HepG2 (cell line): ENCODE results near the gene APOC3. TPM values are rescaled to one million over a fixed set of nuclear protein-coding genes. Genes with fewer than 3 reads are reported as not detected.
A peak's percentile ranks its signal among the peaks of the same experiment; 100 is the strongest.

Experiments
- ATM ChIP-seq: fragments of 450-650 bp; IDR thresholded peaks from 2 replicates; pipeline ENCODE4 v1.7.1; 2017; ENCODE audit warnings: mild to moderate bottlenecking, borderline replicate concordance
- BRD4 ChIP-seq: sonication (generic); formaldehyde crosslinking; IDR thresholded peaks from 2 replicates; pipeline ENCODE4 v1.4.0; 2020; ENCODE audit warnings: missing genetic modification reagents
- CEBPG ChIP-seq: IDR thresholded peaks from 2 replicates; pipeline ENCODE4 v1.6.1; 2016
- CHD4 ChIP-seq: fragments of 200-600 bp; sonication (generic); IDR thresholded peaks from 2 replicates; pipeline ENCODE4 v1.7.0; 2017; ENCODE audit warnings: mild to moderate bottlenecking, low read length, borderline replicate concordance
- FOXP1 ChIP-seq, 2 experiments: fragments of 450-650 bp in 1 of 2; IDR thresholded peaks; 2 replicates each; pipeline ENCODE4 v1.6.1; 2017 to 2018; ENCODE audit warnings: antibody characterized with exemption in 1 of 2
- MED8 ChIP-seq: sonication (generic); formaldehyde crosslinking; IDR thresholded peaks from 2 replicates; pipeline ENCODE4 v1.8.1; 2023; ENCODE audit warnings: mild to moderate bottlenecking, missing genetic modification reagents; ENCODE audit not compliant: insufficient replicate concordance
- NCOR1 ChIP-seq: fragments of 200-600 bp; sonication (generic); IDR thresholded peaks from 2 replicates; pipeline ENCODE4 v1.7.0; 2017; ENCODE audit warnings: antibody characterized with exemption, low read length, borderline replicate concordance
- NR2F6 ChIP-seq, 2 experiments: IDR thresholded peaks; 2 replicates each; pipeline ENCODE4 v1.6.1; 2016; ENCODE audit warnings: antibody characterized with exemption in 1 of 2, mild to moderate bottlenecking in 1 of 2
- REL ChIP-seq: sonication (generic); formaldehyde crosslinking; conservative IDR thresholded peaks from 2 replicates; pipeline ENCODE4 v1.8.0; 2022; ENCODE audit warnings: mild to moderate bottlenecking, missing genetic modification reagents, moderate library complexity
- SP5 ChIP-seq: IDR thresholded peaks from 2 replicates; pipeline ENCODE4 v1.6.1; 2016; ENCODE audit warnings: low read depth, borderline replicate concordance
- SRSF9 ChIP-seq: fragments of 200-400 bp; formaldehyde crosslinking; IDR thresholded peaks from 2 replicates; pipeline ENCODE4 v1.6.1; 2018; ENCODE audit warnings: borderline replicate concordance, mild to moderate bottlenecking, low read depth, low read length; ENCODE audit not compliant: insufficient read depth, poor library complexity, severe bottlenecking
- TGIF2 ChIP-seq: IDR thresholded peaks from 2 replicates; pipeline ENCODE4 v1.6.1; 2016; ENCODE audit warnings: control low read depth, missing compliant biosample characterization
- TOPORS ChIP-seq: sonication (generic); formaldehyde crosslinking; IDR thresholded peaks from 2 replicates; pipeline ENCODE4 v1.8.0; 2023; ENCODE audit warnings: mild to moderate bottlenecking, missing genetic modification reagents
- ZMYM3 ChIP-seq: sonication (generic); formaldehyde crosslinking; IDR thresholded peaks from 2 replicates; pipeline ENCODE4 v1.5.1; 2020; ENCODE audit warnings: mild to moderate bottlenecking, missing genetic modification reagents
- ZNF10 ChIP-seq: sonication (generic); formaldehyde crosslinking; IDR thresholded peaks from 2 replicates; pipeline ENCODE4 v1.4.0; 2020; ENCODE audit warnings: mild to moderate bottlenecking, low read depth, missing genetic modification reagents, borderline replicate concordance
- ZNF12 ChIP-seq: sonication (generic); formaldehyde crosslinking; IDR thresholded peaks from 2 replicates; pipeline ENCODE4 v1.5.0; 2020; ENCODE audit warnings: missing genetic modification reagents
- ZNF232 ChIP-seq: sonication (generic); formaldehyde crosslinking; IDR thresholded peaks from 2 replicates; pipeline ENCODE4 v1.4.0; 2020; ENCODE audit warnings: missing genetic modification reagents, borderline replicate concordance
- ZNF292 ChIP-seq: sonication (generic); formaldehyde crosslinking; IDR thresholded peaks from 2 replicates; pipeline ENCODE4 v1.8.1; 2022; ENCODE audit warnings: mild to moderate bottlenecking, low read depth, missing genetic modification reagents, borderline replicate concordance
- ZNF569 ChIP-seq: sonication (generic); formaldehyde crosslinking; IDR thresholded peaks from 2 replicates; pipeline ENCODE4 v1.5.0; 2020; ENCODE audit warnings: mild to moderate bottlenecking, missing genetic modification reagents, moderate library complexity, borderline replicate concordance
- ZNF660 ChIP-seq: sonication (generic); formaldehyde crosslinking; IDR thresholded peaks from 2 replicates; pipeline ENCODE4 v1.5.1; 2020; ENCODE audit warnings: mild to moderate bottlenecking, low read depth, missing genetic modification reagents, borderline replicate concordance
- ZNF737 ChIP-seq: sonication (generic); formaldehyde crosslinking; IDR thresholded peaks from 2 replicates; pipeline ENCODE4 v1.5.0; 2020; ENCODE audit warnings: missing genetic modification reagents, mild to moderate bottlenecking, borderline replicate concordance
- ZSCAN12 ChIP-seq: sonication (generic); formaldehyde crosslinking; IDR thresholded peaks from 2 replicates; pipeline ENCODE4 v1.9.0; 2021; ENCODE audit warnings: mild to moderate bottlenecking, missing genetic modification reagents
- polyA plus RNA-seq, 8 experiments: library from polyadenylated mRNA; depleted of rRNA in 3 of 8; stranded (reverse) in 7 of 8; unstranded in 1 of 8; fragments of >200 nt; fragmentation: Illumina TruSeq in 4 of 8; extraction: Trizol in 4 of 8; gene quantifications; 2 replicates each; pipeline versions ENCODE4 v1.2.1 to v1.2.3, GENCODE V29; 2011 to 2016; ENCODE audit warnings: low read depth in 4 of 8, missing spikeins in 1 of 8, mixed read lengths in 1 of 8; ENCODE audit not compliant: insufficient read depth in 1 of 8
- total RNA-seq, 5 experiments: library from RNA; depleted of rRNA; stranded (reverse); fragments of >200 nt; fragmentation: Illumina TruSeq; extraction: Trizol; gene quantifications; 2 replicates each; pipeline ENCODE4 v1.2.3, GENCODE V29; 2016; ENCODE audit warnings: low read depth in 1 of 5
- TF ChIP-seq, protein P1 (sequence below): sonication (generic); formaldehyde crosslinking; IDR thresholded peaks from 2 replicates; pipeline ENCODE4 v1.5.0; 2020; ENCODE audit warnings: missing genetic modification reagents, mild to moderate bottlenecking, borderline replicate concordance
- TF ChIP-seq, protein P2 (sequence below): sonication (generic); formaldehyde crosslinking; IDR thresholded peaks from 2 replicates; pipeline ENCODE4 v1.4.0; 2020; ENCODE audit warnings: low read depth, missing genetic modification reagents
- TF ChIP-seq, protein P3 (sequence below): sonication (generic); formaldehyde crosslinking; IDR thresholded peaks from 2 replicates; pipeline ENCODE4 v1.4.0; 2020; ENCODE audit warnings: missing genetic modification reagents

APOC3 gene
- total and polyA plus RNA-seq, 2 of the 13 experiments (the other 11 are each of a cell fraction or from before 2014, with no cell fraction given): 314 to 687 TPM

DNA sequence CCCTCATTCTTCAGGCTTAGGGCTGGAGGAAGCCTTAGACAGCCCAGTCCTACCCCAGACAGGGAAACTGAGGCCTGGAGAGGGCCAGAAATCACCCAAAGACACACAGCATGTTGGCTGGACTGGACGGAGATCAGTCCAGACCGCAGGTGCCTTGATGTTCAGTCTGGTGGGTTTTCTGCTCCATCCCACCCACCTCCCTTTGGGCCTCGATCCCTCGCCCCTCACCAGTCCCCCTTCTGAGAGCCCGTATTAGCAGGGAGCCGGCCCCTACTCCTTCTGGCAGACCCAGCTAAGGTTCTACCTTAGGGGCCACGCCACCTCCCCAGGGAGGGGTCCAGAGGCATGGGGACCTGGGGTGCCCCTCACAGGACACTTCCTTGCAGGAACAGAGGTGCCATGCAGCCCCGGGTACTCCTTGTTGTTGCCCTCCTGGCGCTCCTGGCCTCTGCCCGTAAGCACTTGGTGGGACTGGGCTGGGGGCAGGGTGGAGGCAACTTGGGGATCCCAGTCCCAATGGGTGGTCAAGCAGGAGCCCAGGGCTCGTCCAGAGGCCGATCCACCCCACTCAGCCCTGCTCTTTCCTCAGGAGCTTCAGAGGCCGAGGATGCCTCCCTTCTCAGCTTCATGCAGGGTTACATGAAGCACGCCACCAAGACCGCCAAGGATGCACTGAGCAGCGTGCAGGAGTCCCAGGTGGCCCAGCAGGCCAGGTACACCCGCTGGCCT, 641 bp downstream of the APOC3 start (continued):
- no peak for TF ChIP-seq NR2F6 (IDR thresholded peaks at IDR 0.05)
- no peak for TF ChIP-seq NR2F6 (CRISPR knock-in tag; IDR thresholded peaks at IDR 0.05)
- no peak for TF ChIP-seq ZNF569 (CRISPR knock-in tag)
- no peak for TF ChIP-seq SP5
- no peak for TF ChIP-seq ZNF232 (CRISPR knock-in tag)
- TF ChIP-seq ZNF660 (CRISPR knock-in tag): no peak
- TF ChIP-seq BRD4 (CRISPR knock-in tag): peak; percentile 25; the same call in 1 of the 2 replicates
- no peak for TF ChIP-seq FOXP1 (IDR thresholded peaks at IDR 0.05)
- no peak for TF ChIP-seq FOXP1 (CRISPR knock-in tag; IDR thresholded peaks at IDR 0.05)
- TF ChIP-seq TOPORS: peak; percentile 24; the same call in 1 of the 2 replicates
- TF ChIP-seq, protein P1, sequence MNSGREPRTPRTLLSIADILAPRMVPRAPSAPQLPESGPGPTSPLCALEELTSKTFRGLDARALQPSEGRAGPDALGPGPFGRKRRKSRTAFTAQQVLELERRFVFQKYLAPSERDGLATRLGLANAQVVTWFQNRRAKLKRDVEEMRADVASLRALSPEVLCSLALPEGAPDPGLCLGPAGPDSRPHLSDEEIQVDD (CRISPR knock-in tag): no peak
- no peak for TF ChIP-seq MED8 (CRISPR knock-in tag)
- TF ChIP-seq, protein P2, sequence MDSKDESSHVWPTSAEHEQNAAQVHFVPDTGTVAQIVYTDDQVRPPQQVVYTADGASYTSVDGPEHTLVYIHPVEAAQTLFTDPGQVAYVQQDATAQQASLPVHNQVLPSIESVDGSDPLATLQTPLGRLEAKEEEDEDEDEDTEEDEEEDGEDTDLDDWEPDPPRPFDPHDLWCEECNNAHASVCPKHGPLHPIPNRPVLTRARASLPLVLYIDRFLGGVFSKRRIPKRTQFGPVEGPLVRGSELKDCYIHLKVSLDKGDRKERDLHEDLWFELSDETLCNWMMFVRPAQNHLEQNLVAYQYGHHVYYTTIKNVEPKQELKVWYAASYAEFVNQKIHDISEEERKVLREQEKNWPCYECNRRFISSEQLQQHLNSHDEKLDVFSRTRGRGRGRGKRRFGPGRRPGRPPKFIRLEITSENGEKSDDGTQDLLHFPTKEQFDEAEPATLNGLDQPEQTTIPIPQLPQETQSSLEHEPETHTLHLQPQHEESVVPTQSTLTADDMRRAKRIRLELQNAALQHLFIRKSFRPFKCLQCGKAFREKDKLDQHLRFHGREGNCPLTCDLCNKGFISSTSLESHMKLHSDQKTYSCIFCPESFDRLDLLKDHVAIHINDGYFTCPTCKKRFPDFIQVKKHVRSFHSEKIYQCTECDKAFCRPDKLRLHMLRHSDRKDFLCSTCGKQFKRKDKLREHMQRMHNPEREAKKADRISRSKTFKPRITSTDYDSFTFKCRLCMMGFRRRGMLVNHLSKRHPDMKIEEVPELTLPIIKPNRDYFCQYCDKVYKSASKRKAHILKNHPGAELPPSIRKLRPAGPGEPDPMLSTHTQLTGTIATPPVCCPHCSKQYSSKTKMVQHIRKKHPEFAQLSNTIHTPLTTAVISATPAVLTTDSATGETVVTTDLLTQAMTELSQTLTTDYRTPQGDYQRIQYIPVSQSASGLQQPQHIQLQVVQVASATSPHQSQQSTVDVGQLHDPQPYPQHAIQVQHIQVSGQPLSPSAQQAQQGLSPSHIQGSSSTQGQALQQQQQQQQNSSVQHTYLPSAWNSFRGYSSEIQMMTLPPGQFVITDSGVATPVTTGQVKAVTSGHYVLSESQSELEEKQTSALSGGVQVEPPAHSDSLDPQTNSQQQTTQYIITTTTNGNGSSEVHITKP (CRISPR knock-in tag): no peak
- no peak for TF ChIP-seq ZNF10 (CRISPR knock-in tag)
- TF ChIP-seq CEBPG (CRISPR knock-in tag): no peak
- no peak for TF ChIP-seq ZNF12
- TF ChIP-seq ZSCAN12: no peak
- no peak for TF ChIP-seq SRSF9
- no peak for TF ChIP-seq CHD4
- TF ChIP-seq ATM: no peak
- no peak for TF ChIP-seq ZNF737
- TF ChIP-seq, protein P3, sequence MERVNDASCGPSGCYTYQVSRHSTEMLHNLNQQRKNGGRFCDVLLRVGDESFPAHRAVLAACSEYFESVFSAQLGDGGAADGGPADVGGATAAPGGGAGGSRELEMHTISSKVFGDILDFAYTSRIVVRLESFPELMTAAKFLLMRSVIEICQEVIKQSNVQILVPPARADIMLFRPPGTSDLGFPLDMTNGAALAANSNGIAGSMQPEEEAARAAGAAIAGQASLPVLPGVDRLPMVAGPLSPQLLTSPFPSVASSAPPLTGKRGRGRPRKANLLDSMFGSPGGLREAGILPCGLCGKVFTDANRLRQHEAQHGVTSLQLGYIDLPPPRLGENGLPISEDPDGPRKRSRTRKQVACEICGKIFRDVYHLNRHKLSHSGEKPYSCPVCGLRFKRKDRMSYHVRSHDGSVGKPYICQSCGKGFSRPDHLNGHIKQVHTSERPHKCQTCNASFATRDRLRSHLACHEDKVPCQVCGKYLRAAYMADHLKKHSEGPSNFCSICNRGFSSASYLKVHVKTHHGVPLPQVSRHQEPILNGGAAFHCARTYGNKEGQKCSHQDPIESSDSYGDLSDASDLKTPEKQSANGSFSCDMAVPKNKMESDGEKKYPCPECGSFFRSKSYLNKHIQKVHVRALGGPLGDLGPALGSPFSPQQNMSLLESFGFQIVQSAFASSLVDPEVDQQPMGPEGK (CRISPR knock-in tag): no peak
- no peak for TF ChIP-seq REL
- TF ChIP-seq ZNF292 (CRISPR knock-in tag): 0 out of 2 replicates have a peak, but pooled peaks have one; percentile 47
- TF ChIP-seq TGIF2 (CRISPR knock-in tag): no peak
- 0 out of 2 replicates have a peak, but pooled peaks have one; percentile 34 for TF ChIP-seq ZMYM3 (CRISPR knock-in tag)
- no peak for TF ChIP-seq NCOR1
